GM19468 (cell line): ENCODE data around the gene GRIA1.

Experiments used
- ATAC-seq: cut with Tn5 transposase; IDR thresholded peaks from one replicate; pipeline ENCODE4 v1.9.1; 2021; ENCODE audit warnings: mild to moderate bottlenecking, moderate library complexity, moderate number of reproducible peaks; ENCODE audit not compliant: unreplicated experiment; ENCODE audit errors: extremely low read depth

GRIA1 gene

GRCh38 chr5:153491856-153492255 lies 1.4 kb downstream of the GRIA1 start:
- ATAC-seq, result no peak

GRCh38 chr5:153496835-153497234 lies 6.4 kb downstream of the GRIA1 start:
- ATAC-seq, result no peak

- no peak for ATAC-seq
Observed at GRCh38 chr5:153498516-153498915, 8.0 kb downstream of the GRIA1 start.

DNA sequence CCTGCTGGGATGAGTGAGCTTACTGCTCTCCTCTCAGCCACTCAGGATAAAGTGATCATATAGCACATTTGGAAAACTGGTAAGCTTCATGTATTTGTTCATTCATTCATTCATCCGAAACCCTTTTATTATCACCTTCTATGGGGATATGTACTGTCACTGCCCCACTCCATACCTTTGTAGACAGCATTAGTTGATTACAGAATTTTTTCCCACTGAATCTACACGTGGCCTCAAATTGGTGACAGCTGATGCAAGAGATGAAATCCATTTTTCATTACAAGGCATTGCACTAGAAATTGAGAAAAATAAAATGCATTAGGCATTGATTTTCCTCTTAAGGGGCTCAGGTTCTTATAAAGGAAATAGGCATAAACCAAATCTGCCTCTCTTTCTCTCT lies 9.7 kb downstream of the GRIA1 start:
- ATAC-seq, result no peak

- ATAC-seq, result no peak
Observed at GRCh38 chr5:153504726-153505125, 14.3 kb downstream of the GRIA1 start.

DNA sequence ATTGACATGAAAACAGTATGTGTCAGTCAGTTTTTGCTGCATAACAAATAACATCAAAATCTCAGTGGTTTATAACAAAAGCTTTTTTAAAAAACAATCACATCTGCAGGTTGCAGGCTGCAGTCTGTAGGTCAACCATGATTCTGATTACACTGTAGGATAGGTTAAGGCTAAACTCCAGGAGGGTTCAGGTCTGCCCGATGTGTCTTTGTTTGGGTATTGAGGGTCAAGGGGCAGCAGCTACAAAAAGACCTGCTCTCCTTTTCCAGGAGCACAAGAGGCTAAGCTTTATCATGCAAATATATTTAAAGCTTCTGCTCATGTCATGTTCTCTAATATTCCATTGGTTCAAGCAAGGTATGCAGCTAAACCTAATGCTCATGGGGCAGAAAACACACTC lies 18.2 kb downstream of the GRIA1 start:
- ATAC-seq, result no peak

- no peak for ATAC-seq
Observed at GRCh38 chr5:153511622-153512021, 21.2 kb downstream of the GRIA1 start.

DNA sequence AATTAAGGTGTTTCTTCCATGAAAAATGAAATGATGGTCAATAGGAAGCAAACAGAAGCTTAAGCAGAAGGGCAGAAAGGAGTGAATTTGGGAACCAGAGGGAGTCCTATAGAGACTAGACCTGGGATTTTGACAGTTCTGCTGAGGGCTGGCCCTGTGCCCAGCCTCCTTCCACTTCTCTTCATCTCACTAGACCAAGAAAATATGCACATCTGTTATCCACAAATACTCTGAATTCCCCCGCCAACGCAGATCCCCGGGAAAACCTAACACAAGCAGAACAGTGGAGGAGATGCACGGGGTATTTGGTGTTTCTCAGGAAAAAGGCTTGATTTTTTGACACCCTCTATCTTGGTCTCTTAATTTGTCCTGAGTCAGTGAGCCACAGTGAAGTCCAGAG lies 22.7 kb downstream of the GRIA1 start:
- ATAC-seq, result no peak

DNA sequence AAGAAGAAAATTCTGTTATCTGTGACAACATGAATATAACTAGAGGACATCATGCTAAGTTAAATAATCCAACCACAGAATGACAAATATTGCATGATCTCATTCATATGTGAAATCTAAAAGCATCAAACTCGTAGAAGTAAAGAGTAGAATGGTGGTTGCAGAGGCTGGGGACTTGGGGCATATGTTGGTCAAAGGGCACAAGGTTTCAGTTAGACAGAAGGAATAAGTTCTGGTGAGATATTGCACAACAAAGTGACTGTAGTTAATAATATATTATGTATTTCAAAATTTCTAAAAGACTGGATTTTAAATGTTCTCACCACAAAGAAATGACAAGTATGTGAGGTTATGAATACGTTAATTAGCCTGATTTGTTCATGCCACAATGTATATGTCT lies 24.8 kb downstream of the GRIA1 start:
- ATAC-seq, result no peak

- no peak for ATAC-seq
Observed at GRCh38 chr5:153516504-153517240, 26.2 kb downstream of the GRIA1 start.

DNA sequence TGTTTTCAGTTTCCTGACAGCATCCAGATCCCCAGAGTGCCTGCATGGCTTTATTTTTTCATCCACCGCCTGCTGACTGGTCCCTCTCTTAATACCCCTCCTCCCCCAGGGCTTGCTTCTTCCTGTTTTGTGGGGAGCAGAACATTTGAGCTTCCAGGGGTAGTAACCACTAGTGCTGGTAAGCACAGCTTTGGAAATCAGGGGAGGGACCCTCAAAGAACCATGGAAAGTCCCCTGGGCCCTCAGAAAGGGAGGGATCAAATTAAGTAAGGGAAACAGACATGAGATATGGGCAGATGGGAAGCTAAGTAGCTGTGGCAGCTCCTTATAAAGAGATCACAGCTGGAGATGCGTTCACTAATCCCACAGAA lies 26.8 kb downstream of the GRIA1 start:
- no peak for ATAC-seq

GRCh38 chr5:153520137-153520536 lies 29.7 kb downstream of the GRIA1 start:
- no peak for ATAC-seq

DNA sequence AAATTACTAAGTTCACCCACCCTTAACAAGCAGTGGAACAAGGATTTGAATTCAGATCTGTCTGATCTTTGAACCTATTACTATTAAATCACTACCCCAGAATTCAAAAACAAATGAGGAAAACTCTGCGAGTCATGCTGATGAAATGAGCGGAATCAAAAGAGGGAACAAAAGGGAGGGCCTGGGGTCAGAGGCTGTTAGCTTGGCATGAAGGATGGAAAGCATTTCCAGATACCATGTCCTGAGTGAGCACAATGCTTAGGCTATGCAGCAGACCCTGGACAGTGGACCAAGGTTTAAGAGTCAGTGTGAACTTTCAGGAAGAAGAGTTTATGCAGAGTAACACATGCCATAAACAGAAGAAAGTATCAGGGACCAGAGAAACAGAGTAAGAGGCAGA lies 30.5 kb downstream of the GRIA1 start:
- no peak for ATAC-seq

DNA sequence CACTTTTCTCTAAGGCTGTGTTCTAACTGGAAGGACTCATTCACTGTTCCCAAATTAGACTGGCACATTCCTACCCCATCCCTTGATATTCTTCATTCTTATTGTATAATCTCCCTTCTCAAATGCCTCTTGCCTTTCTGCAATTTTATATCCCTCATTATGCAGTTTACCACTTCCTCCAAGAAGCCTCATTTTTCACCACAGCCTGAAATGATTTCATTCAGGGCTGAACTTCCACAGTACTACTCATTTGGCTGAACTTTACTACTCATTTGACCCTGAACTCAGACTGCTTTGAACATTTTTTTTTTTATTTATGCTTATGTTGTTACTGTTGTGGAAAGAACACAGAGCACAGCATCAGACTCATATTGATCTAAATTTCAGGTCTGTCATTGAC lies 32.7 kb downstream of the GRIA1 start:
- ATAC-seq, result no peak

GRCh38 chr5:153523831-153524230 lies 33.4 kb downstream of the GRIA1 start:
- ATAC-seq, result no peak

DNA sequence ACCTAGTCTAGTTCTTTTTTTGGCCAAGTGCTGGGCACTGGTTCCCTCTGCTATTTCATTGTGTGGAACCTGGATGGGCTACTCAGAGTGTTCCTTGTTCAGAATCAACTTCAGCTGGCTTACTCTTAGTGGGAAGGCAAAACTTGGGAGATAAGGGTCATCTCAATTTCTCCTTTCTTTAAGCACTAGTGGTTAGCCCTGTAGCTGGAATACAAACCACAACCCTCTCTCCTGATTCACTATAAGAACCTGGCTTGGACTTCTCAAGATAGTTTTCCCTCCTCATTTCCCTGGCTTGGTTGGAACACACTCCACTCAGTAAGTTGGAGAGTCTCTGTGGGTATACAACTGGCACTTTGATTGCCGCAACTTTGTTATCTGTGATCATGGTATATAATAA lies 35.1 kb downstream of the GRIA1 start:
- no peak for ATAC-seq

- no peak for ATAC-seq
Observed at GRCh38 chr5:153530357-153531143, 40.1 kb downstream of the GRIA1 start.

DNA sequence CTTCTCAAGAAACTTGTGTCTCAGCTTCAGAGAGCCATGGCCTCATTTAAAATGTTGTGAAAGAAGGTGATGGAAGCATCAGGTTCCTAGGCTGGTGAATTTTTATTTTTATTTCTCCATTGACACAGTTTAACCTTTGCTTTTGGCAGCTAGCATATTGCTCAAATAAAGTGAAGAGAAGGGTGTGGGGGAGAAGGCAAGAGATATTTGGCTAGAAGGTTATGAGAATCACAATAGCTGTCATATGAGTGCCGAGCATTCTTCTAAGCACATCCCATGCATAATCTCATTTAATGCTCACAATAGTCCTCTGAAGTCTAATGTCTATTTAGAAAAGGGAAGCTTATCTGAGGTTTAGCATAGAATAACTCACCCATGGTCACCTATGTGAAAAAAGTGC lies 43.1 kb downstream of the GRIA1 start:
- ATAC-seq, result no peak

GRCh38 chr5:153534102-153534501 lies 43.6 kb downstream of the GRIA1 start:
- ATAC-seq, result no peak

DNA sequence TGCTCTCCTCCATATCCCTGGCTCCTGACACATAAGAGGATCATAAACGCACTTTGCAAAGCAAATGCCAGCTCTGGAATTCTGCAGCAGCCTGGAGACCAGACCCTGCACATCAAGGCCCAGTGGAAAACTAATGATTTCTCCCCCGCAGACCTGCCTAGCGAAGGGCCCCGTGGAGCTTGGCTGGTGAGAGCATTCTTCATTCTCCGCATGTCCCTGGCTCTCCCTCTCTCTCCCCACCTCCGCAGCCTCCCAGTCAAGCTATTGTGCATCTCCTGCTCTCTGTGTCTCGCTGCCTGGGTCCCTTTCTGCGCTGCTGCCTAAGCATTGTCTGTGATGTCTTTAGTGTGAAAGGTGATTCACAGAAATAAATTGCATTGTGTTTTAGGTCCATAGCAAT lies 46.7 kb downstream of the GRIA1 start:
- ATAC-seq, result no peak

- ATAC-seq, result no peak
Observed at GRCh38 chr5:153539983-153540382, 49.5 kb downstream of the GRIA1 start.

GRCh38 chr5:153542536-153542935 lies 52.1 kb downstream of the GRIA1 start:
- ATAC-seq, result no peak
